HG03442 (cell line): Measurements from ENCODE around the gene NEK11.
"Not testable (repeated sequence)": the region's sequence is repeated elsewhere in the genome, so short reads cannot be mapped to it uniquely, and the experiment has no call there.

Experiments used
- ATAC-seq: cut with Tn5 transposase; IDR thresholded peaks from one replicate; pipeline ENCODE4 v1.9.1; 2021; ENCODE audit warnings: mild to moderate bottlenecking, moderate library complexity; ENCODE audit not compliant: unreplicated experiment

The NEK11 gene

GRCh38 chr3:131283862-131284261 lies 257.2 kb downstream of the NEK11 start:
- no peak for ATAC-seq

- ATAC-seq = no peak
Measured at GRCh38 chr3:131284302-131284701, 257.6 kb downstream of the NEK11 start.

- no peak for ATAC-seq
Measured at GRCh38 chr3:131285456-131285855, 258.8 kb downstream of the NEK11 start.

- no peak for ATAC-seq
Measured at GRCh38 chr3:131299836-131300235, 273.2 kb downstream of the NEK11 start.

- no peak for ATAC-seq
Measured at GRCh38 chr3:131303848-131304247, 277.2 kb downstream of the NEK11 start.

- ATAC-seq = no peak
Measured at GRCh38 chr3:131304890-131305289, 278.2 kb downstream of the NEK11 start.

GRCh38 chr3:131306242-131306641 lies 279.6 kb downstream of the NEK11 start:
- no peak for ATAC-seq

GRCh38 chr3:131314318-131314717 lies 287.6 kb downstream of the NEK11 start:
- ATAC-seq = no peak

- no peak for ATAC-seq
Measured at GRCh38 chr3:131315162-131315561, 288.5 kb downstream of the NEK11 start.

GRCh38 chr3:131317667-131318066 lies 291.0 kb downstream of the NEK11 start:
- no peak for ATAC-seq

- no peak for ATAC-seq
Measured at GRCh38 chr3:131323014-131323413, 296.3 kb downstream of the NEK11 start.

GRCh38 chr3:131323792-131324191 lies 297.1 kb downstream of the NEK11 start:
- no peak for ATAC-seq

GRCh38 chr3:131324923-131325322 lies 298.2 kb downstream of the NEK11 start:
- ATAC-seq = no peak

- ATAC-seq = no peak
Measured at GRCh38 chr3:131326307-131326706, 299.6 kb downstream of the NEK11 start.

- no peak for ATAC-seq
Measured at GRCh38 chr3:131328721-131329120, 302.0 kb downstream of the NEK11 start.

GRCh38 chr3:131329774-131330173 lies 303.1 kb downstream of the NEK11 start:
- ATAC-seq = no peak

- not testable (repeated sequence) for ATAC-seq
Measured at GRCh38 chr3:131331456-131332085, 304.9 kb downstream of the NEK11 start.

GRCh38 chr3:131338948-131339640 lies 312.4 kb downstream of the NEK11 start:
- ATAC-seq = no peak

- no peak for ATAC-seq
Measured at GRCh38 chr3:131341761-131342160, 315.1 kb downstream of the NEK11 start.

GRCh38 chr3:131348911-131349310 lies 322.2 kb downstream of the NEK11 start:
- no peak for ATAC-seq

- ATAC-seq = no peak
Measured at GRCh38 chr3:131349454-131349853, 322.8 kb downstream of the NEK11 start.

GRCh38 chr3:131349946-131350347 lies 323.3 kb downstream of the NEK11 start:
- ATAC-seq = no peak

GRCh38 chr3:131350506-131350905 lies 323.8 kb downstream of the NEK11 start:
- no peak for ATAC-seq
